ENCODE results near the gene RBM26.

The RBM26 gene, protein sequence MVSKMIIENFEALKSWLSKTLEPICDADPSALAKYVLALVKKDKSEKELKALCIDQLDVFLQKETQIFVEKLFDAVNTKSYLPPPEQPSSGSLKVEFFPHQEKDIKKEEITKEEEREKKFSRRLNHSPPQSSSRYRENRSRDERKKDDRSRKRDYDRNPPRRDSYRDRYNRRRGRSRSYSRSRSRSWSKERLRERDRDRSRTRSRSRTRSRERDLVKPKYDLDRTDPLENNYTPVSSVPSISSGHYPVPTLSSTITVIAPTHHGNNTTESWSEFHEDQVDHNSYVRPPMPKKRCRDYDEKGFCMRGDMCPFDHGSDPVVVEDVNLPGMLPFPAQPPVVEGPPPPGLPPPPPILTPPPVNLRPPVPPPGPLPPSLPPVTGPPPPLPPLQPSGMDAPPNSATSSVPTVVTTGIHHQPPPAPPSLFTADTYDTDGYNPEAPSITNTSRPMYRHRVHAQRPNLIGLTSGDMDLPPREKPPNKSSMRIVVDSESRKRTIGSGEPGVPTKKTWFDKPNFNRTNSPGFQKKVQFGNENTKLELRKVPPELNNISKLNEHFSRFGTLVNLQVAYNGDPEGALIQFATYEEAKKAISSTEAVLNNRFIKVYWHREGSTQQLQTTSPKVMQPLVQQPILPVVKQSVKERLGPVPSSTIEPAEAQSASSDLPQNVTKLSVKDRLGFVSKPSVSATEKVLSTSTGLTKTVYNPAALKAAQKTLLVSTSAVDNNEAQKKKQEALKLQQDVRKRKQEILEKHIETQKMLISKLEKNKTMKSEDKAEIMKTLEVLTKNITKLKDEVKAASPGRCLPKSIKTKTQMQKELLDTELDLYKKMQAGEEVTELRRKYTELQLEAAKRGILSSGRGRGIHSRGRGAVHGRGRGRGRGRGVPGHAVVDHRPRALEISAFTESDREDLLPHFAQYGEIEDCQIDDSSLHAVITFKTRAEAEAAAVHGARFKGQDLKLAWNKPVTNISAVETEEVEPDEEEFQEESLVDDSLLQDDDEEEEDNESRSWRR

DNA sequence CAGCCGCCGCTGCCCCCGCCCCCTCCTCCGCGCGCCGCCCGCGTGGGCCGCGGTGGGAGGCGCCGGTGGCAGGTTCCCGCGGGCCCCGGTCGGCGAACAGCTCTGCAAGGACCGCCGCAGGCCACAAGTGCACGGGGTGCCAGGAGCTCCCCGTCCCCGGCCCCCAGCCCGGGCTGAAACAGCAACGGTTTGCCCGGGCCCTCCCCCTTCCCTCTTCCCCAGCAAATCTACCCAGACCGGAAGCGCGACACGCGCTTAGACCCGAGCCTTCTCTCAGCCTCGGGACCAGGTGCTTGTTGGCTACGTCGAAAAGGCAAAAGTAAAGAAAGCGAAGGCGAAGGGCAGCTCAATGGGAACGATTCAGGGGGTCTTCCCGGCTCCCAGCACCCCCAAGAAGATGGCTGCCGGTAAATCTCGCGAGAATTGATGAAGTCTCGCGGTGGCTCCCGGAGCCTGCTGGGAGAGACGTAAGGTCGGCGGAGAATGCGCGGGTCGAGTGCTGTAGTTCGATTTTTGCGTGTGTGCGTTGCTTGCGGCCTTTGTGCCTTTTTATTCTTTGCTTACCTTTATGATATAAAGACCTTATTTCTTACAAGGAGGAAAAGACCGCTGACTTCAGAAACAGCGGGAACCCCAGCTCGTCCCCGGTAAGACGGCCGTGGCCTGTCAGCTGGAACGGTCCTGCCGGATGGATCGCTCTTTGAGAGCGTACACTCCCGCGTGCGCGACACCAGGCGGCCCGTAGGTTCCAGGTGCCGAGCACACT, at the start of gene RBM26:
Gene RBM26 (minus strand): TSS at position 425 of the 766 bp plus-strand sequence. CDS start 481 bp downstream, outside the sequence.
- DNase-seq, result peak; percentile 96

DNA sequence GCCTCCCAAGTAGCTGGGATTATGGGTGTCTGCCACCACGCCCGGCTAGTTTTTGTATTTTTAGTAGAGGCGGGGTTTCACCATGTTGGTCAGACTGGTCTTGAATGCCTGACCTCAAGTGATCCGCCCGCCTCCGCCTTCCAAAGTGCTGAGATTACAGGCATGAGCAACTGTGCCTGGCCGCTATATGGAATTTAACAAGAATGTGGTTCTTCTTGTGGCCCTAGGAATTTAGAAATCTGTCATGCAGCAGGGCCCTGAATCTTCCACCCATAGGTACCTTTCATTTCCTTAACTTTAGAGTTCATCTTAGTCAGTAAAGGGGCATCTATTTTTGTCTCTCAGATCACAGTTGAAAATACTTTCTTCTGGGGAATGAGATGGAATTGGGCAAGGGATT, 49.3 kb upstream of the RBM26 start:
- DNase-seq, result no peak

DNA sequence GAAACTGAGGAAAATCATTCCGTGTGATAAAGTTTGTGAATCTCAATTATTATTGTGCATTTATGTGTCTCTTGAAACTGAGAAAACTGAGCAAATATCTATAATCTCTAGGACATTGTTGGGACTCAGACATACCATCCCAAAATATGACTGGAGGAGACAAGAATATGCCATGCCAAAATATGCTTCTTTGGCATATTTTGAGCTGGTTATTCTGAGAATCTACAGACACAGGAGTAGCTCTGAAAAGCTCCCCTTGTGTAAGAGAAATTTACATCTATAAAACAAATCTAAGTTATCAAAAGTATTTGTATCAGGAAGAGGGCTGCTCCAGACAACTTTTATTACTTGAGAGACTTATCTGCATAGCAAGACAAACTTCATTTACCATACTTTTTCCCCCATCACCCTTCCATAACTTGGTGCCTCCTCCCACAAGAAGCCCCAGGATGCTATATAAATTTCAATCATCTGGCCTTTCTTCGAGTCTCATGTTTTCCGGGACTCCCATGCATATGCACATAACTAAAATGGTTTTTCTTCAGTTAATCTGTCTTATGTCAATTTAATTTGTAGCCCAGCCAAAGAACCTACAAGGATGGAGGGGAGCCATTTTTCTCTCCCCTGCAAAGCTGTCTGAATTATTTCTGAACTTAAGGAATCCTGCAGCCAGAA, 46.3 kb upstream of the RBM26 start:
- no peak for DNase-seq

DNA sequence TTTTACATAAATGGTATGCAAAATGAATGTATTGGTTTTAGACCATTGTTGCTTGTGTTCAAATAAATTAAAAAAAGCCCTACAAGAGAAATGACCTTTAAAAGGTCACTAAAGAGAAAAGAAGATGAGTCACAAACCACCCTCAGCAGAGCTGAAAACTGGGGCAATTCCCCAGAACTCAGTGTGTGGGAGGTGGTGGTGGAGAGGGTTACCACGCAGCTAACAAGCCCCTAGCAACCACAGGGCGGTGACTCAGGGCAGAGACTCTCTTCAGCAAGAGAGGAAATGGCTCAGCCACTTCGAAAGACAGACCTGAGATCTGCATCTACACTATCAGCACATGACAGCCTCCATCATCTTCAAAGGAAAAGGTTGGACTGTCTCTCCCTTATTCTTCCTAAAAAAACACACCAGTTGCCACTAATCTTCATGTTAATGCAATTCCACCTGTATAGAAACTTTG, 45.5 kb upstream of the RBM26 start:
- DNase-seq, result peak; percentile 86

DNA sequence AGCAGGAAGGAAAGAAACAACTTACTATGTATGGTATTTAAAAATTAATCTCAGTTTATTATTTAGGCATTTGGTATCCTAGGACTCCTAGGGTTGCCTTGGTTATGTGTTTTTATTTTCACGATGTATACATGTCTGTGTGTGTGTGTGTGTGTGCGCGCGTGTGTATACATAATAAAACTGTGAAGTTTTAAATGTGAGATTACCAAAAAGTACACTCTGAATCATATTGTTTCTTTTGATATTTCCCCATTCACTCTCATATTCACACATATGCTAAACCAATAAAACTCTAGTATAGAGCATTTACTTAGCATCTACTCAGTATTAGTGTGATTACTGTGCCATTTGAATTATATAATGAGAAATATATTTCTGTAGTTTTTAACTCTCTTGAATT, 44.1 kb upstream of the RBM26 start:
- DNase-seq, result no peak

DNA sequence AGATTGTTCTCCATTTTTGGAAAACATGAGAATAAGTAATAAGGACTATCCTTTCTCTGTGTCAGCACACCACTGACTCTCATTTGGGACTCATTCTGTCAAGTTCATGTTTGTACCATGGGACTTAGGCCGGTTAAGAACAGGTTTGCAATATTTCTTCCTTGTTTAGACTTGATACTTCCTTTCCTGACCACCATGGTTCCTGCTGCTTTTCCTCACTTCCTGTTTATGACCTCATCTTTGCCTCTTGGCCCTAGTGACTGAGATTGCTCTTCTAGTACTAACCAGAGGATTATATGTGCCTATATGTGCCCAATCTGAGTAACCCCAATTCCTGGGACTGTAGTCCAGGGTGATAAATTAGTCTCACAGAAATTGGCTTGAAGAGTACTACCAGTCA, 42.4 kb upstream of the RBM26 start:
- peak; percentile 15 for DNase-seq

DNA sequence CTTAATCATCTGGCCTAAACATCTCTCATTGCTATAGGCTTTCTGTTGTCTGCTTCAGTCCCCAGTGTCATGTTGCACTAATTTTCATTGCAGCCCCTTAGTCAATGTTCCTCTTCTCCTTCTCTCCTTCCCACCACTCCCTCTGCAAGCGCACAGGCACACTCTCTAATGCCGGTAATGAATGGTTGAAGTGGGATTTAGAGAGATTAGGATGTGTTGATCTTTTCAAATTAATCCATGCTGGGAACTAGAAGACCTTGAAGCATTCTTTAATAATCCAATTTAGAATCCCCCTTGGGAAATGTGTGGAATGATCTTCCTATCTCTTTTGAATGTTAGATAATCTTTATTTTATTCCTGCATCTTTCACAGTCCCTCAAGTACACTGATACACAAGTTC, 41.7 kb upstream of the RBM26 start:
- DNase-seq, result no peak

DNA sequence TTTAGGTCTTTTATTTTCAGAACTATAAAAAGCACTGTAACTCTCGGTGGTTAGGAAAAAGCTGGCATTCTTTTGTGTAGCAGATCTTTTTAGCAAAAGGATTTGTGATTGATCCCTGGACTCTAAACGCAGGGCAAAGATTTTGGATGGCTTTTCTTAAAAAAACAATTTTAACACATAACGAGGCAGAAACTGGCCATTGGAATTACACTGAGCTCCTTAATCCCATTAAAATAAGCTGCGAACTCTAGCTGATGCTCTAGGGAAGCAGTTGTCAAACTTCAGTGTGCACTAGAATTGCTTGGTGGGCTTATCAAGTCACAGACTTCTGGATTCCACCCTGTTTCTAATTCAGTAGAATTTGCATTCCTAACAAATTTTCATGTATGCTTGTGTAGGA, 41.1 kb upstream of the RBM26 start:
- DNase-seq, result no peak

DNA sequence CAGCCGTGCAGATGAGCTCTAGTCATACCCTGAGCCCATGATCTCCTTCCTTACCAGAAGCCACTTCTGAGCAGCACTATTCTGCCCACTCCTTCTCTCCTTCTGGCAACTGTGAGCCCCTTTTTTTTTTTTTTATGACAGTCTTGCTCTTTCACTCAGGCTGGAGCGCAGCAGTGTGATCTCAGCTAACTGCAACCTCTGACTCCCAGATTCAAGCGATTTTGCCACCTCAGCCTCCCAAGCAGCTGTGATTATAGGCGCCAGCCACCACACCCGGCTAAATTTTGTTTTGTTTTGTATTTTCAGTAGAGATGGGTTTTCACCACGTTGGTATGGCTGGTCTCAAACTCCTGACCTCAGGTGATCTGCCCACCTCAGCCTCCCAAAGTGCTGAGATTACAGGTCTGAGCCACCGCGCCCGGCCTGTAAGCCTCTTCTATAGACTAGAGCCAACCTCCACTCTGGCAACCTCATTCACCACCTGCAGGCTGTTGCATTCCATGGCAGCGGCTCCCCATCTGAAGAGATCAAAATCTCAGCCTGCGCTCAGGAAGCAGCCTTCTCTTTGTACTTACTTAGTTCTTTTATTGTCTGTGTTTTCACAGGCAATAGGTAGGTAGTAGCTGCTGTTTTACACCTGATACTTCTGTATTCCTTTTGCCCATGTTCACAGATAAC, 40.1 kb upstream of the RBM26 start:
- no peak for DNase-seq

DNA sequence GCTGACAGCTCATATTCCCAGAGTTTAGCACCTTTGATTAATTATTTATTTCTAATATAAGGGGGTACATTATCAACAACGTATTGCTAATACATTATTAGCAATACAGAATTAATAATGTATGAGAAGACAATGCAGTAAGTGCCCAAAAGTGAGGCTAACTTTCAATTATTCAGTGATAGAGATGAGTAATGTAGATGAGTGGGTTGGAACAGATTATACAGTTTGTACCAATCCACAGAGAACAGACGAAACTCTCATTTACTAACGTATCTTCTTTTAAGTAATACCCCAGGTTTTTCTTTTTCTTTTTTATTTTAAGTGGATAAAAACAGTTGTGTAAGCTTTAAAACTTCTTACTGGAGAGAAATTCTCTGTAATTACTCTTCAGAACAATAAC, 36.7 kb upstream of the RBM26 start:
- DNase-seq, result no peak

DNA sequence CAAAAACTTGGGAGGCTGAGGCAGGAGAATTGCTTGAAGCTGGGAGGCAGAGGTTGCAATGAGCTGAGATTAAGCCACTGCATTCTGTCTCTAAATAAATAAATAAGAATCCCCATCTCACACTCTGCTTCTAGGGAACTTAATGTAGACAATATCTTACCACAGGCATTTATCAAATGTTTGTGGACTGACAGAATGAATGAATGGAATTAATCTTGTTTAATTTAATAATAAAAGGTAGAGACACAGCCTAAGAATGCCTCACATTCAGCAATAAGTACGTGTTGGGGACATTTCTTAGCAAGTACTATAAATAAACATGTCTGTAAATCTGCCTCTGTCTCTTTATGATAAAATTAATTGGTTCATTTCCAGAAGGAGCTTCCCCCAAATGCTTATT, 36.2 kb upstream of the RBM26 start:
- no peak for DNase-seq

DNA sequence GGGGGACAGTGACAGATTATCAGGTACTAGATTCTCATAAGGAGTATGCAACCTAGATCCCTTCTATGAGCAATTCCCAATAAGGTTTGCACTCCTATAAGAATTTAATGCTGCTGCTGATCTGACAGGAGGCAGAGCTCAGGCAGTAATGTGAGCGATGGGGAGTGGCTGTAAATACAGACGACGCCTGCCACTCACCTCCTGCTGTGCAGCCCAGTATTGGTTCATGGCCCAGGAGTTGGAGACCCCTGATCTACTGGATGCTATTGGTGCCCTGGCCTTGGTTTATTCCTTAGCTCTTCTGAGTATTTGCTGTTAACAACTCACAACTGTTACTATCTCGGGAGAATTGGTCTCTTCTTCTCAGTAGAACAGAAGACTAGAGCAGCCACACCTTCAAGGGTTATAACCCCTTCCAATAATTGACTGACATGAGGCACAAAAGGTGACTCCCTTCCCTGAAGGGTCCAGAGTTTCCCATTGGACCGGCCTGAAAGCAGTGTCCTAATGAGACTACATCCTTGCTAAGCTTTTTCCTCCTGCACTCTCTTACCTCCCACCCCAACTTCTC, 35.0 kb upstream of the RBM26 start:
- DNase-seq, result no peak

DNA sequence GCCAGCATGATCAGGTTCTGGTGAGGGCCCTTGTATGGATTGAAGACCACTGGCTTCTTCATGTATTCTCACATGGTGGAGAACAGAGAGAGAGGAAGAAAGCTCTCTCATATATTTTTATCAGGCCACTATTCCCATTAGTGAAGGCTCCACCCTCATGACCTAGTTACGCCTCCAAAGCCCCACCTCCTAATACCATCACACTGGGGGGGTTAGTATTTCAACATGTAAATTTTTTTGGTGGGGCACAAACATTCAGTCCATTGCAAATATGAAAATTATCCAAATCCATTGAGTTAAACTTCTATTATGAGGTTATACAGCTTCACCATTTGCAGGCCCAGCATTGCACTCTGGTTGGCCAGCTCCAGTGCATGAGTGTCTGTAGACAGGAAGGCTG, 33.2 kb upstream of the RBM26 start:
- no peak for DNase-seq

DNA sequence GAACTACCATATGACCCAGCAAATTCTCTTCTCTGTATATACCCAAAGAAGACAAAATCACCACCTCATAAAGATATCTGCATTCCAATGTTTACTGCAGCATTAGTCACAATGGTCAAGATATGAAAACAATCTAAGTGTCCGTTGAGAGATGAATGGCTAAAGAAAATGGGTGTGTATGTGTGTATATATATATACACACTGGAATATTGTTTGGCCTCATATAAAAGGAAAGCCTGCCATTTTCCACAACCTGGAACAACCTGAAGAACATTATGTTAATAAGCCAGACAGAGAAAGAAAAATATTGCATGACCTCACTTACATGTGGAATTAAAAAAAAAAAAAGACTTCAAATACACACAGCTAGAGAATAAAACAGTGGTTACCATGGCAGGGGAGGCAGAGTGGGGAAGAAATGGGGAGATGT, 29.5 kb upstream of the RBM26 start:
- DNase-seq, result no peak

DNA sequence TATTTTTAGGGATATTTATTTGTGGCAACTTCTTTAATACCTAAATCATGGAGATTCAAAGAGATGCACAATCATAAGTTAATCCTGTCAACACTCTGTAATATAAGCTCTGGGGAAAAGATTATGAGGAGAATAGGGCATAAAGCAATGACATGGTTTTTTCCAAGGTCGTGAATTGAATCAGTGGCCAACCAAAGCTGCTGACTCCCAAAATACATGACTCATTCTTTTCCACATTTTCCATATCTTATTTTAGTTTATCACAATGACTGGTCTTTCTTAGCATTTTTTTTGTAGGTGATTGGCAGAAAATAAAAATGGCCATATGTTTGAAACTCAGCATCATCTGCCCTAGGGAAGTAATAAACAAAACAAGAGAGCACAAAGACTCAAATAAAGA, 28.5 kb upstream of the RBM26 start:
- DNase-seq, result no peak

DNA sequence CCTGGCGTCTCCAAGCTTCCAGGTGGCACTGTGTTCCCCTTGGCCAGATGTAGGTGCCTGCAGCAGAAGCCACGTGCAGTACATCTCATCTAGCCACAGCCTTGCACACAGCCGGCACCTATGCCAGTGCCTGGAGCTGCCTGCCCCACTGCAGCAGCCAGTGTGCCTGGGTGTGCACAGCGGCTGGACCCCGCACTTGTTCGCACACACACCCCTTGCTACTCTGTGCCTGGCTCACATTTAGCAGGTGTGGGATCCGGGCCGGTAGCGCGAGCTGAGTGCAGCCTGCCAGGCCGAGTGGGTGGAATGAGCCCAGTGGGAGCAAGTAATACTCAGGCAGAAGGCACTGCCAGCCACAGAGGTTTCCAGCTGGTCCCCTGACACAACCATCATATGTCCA, 26.9 kb upstream of the RBM26 start:
- DNase-seq, result no peak

DNA sequence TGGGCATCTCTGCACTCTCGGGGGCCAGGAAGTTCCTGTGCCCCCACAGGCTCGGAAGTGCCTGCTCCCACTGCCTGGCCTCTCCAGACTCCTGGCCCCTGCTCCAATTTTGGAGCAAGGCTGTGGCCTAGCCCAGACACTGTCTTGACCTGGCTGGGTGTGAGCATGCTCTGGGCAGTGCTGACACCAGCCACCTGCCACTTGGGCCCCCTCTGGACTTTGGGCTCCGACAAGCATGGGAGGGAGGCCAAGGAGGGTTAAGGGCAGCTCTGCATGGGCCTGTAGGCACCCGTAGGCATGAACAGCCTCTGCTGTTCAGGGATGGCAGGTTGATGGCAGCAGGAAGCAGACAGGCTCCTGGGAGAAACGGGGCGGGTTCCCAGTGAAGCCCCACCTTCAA, 26.0 kb upstream of the RBM26 start:
- DNase-seq, result no peak

DNA sequence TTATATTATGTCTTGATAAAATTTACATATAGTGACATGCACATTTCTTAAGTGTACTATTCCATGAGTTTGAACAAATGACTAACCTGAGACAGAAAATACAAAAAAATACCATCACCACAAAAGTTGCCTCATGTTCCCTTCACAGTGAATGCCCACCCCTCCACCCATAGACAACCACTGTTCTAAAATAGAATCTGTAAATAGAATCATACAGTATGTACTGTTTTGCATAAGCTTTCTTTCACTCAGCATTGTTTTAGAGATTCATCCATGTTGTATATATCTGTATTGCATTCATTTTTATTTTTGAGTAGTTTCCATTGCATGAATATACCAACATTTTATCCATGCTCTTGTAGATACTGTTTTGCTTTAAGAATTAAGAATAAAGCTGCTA, 23.3 kb upstream of the RBM26 start:
- DNase-seq, result no peak

DNA sequence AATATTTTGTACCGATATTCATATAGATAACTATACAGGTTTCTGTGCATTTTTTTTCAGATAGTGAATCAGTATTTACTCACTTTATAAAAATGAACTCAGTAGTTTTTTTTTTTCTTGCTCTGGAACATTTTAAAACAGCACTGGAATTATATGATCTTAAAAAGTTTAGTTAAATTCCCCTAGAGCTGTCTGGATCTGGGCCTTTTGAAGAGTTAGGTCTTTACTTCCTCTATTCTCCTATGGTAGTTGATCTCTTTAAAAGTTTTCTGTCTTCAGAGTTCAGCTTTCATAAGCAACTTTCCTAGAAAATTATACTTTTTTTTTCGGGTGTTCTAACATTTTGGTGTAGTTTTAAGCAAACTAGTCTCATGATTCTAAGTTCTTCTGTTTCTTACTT, 21.8 kb upstream of the RBM26 start:
- DNase-seq, result no peak

DNA sequence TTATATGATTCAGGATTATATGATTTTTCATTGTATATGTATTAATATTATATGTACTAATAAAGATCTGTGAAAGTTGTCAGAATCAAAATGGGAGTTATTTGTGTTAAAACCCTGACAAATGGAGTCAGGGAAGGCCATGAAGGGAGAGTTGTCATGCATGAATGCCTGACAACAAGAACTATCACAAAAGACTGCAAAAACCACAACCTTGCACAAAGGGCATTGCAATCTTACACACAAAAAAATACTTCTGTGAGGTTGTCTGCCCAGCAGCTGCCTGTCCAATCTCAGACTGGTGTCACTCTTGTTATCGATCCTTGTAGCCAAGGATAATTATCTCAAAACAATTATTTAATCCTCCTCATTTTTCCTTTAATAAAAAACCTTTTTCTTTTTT, 21.2 kb upstream of the RBM26 start:
- no peak for DNase-seq
